Measurements from ENCODE around the gene DGKI.
"Not testable (repeated sequence)": the region's sequence is repeated elsewhere in the genome, so short reads cannot be mapped to it uniquely, and the experiment has no call there.

DGKI gene

DNA sequence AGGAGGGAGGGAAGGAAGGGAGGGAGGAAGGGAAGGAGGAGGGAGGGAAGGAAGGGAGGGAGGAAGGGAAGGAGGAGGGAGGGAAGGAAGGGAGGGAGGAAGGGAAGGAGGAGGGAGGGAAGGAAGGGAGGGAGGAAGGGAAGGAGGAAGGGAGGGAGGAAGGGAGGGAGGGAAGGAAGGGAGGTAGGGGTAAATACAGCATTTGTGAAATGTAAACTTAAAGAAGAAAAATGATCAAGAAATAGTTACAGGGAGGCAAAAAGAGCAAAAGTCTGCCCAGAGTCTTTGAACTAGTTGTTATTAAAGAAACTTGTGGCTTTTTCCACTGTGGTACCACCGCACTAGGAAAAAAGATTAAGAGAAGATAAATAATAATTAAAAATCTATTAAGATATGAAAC is 398.2 kb downstream of the DGKI start:
- not testable (repeated sequence) for DNase-seq

DNA sequence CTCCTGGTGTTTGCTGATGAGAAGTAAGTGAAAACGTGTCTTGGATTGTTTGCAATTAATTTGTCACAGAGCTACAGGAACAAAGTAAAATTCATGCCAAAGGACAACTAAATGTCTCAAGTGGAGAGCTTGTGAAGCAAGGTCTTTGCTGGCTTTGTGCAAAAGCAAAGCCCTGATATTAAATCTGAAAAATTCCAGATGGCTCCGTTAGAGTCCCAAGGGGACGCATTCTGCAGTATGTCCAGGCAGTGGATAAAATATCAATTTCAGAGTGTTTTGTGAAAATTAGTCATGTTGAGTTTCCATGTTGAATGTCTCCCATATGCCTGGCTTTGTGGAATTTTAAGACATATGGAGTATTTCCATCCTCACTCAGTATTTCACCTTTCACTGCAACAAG is 400.7 kb downstream of the DGKI start:
- no peak for DNase-seq

DNA sequence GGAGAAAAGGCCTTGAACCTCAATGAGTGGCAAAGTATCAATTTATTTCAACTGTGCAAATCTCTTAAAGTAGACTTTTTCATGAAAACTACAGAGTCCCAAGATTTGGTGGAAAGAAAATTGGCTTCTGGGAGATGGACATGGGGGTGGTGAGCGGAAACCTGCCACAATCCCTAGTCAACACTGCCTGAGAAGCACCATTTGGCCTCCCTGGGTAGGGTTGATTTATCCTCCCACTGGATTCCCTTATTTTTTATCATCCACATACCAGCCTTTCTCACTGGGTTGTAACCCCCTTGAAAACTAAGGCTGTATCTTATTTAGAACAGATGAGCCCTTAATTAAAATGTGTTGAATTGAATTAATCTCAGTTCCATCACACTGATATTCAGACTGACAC is 401.5 kb downstream of the DGKI start:
- no peak for DNase-seq

GRCh38 chr7:137443616-137444015 is 403.2 kb downstream of the DGKI start:
- DNase-seq: no peak

DNA sequence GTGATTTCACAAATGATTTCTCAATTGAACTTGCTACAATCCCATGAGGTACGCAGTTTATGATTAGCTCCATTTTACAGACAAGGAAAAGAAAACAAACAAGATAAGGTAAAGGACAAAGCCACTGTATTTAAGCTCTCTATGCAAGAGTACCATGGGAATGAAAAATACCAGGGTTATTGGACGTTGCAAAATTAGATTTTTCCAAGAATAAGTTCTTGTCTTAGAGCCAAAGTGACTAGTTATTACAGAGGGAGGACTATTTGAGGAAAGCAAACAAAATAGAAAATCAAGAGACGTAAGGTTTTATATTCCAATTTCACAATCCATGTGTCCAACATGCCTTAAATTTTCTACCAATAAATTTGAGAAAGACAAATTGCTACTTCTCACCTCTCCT is 405.3 kb downstream of the DGKI start:
- no peak for DNase-seq

DNA sequence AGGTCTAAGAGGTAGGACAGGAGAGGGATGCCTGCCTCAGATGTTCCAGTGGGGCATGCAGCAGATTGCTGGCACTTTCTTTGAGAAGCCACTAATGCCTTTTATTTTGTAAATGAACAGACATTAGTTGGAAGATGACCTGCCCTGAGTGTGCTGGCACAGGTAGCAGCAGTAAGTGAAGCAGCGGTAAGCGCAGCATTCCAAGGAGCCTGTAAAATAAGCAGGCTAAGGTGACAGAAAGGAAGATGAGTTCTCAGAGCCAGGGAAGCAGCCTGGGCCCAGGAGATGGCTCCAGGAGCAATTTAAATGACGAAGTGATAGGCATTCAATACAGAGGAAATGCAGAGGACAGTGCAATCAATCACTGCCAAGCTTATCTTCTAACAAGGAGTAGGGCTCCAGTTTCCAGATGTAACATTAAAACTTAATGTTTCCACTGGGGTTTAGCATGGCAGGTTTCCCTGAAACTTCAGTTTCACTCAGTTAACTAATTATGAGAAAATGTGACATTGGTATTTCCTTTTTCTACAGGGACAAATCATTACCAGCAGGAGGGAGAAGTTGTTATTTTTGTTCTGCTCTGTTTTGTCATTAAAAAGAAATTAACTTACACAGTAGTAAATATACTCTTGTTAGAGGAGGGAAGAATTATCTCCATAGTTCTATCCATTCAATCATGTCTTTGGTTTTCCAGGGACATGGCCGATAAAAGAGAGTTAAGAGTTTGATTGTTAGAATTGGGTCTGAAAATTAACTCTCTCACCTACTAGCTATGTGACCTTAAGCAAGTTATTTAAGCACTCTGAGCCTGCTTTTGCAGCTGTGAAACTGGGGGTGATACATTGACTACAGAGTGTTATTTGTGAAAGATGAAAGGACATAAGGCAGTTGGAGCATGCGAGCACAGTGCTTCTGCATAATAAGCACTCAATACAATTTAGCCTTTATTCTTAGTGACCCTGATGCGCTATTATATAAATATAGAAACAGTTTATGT is 406.6 kb downstream of the DGKI start:
- no peak for DNase-seq

- no peak for DNase-seq
Measured at GRCh38 chr7:137434946-137435345, 411.8 kb downstream of the DGKI start.

DNA sequence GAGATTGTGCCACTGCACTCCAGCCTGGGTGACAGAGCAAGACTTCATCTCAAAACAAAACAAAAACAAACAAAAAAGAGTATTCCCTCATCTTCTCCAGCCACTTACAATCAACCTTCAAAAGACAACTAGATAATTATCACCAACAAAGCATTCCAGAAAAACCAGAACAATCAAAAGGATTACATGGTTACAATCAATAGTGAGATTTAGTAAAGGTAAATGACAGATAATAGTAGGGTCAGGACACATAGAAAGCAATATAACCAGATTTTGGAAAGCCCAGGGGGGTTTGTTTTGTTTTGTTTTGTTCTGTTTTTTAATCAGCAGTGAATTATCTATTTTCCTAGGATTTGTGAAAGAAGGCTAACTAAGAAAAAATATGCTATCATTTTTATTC is 412.2 kb downstream of the DGKI start:
- no peak for DNase-seq

DNA sequence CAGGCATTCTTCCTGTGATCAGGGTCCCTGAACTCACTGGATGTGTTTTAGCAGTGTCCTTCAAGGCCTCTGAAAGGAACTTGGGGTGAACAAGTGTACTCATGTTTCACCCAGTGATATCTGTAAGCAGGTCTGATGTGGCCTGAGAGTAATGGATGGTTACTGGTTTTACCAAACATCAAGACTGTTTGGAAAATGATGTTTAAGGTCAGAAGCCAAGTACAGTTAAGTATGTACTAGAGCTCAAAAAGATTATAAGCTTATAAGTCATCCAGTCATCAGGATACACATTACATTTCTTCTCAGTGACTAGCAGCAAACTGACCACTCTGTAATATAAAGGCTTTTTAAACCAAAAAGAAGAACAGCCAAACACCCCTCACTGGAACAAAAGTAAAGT is 423.5 kb downstream of the DGKI start:
- DNase-seq: no peak

- no peak for DNase-seq
Measured at GRCh38 chr7:137421366-137421765, 425.4 kb downstream of the DGKI start.

DNA sequence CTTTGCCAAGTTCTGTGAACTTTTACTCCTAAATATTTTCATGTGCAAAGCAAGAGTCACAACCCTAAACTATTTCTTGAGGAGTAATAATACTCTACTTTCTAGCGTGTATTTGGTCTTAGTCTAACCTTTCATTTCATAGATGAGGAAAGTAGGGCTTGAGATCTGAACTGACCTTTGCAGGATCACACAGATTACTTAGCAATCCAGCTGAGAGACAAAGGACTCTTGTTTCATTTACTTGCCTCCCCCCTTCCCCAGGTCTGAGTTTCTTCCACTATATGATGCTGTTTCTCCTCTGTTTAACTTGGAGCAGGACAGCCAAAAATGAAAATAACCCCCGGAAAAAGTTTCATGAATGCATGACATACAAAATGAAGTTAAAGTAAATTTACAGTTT is 427.9 kb downstream of the DGKI start:
- DNase-seq: no peak

DNA sequence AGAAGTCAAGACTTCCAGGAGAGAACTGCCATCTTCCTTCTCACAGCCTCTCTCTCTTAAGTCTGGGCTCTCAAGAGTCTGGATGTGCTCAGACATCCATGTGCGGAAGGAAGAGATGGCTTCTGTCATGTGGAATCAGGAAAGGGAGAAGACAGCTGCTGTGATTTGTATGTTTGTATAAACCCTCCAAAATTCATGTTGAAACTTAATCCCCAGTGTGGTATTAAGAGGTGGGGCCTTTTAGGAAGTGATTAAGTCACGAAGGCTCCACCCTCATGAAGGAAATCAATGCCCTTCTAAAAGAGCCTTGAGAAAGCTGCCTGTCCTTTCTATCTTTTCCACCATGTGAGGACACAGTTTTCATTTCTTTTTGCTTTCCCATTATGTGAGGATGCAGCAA is 429.3 kb downstream of the DGKI start:
- DNase-seq: no peak

DNA sequence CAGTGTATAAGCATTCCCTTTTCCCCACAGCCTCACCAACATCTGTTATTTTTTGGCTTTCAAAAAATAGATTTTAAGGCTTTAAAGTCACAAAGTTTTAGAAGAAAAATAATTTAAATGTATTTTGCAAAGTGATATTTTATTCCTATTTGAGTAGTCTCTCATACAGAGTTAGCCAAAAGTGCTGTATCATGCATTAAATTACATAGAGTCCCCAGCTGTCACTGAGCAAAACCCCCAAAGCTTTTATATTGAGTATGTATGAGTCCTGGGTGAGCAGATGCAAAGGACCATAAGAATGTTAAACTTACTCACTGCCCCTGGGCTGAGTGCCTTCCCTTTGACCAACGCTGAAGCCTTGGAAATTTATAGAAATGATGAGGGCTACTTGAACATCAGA is 432.9 kb downstream of the DGKI start:
- DNase-seq: no peak

DNA sequence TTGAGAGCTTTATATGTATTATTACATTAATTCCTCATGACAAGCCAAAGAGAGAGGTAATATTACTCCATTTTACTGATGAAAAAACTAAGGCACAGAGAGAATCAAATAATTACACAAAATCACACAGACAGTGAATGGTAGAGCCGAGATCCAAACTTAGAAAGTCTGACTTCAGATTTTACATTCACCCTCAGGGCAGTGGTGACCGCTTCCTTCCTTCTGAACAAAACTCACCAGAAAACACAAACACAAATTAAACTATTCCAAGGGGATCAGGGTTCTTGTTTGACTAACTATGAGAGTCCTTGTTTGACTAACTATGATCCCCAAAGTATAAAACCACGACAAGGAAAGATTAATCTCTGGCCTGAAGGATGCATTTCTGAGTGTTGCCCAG is 435.3 kb downstream of the DGKI start:
- no peak for DNase-seq

- no peak for DNase-seq
Measured at GRCh38 chr7:137408126-137408525, 438.6 kb downstream of the DGKI start.

DNA sequence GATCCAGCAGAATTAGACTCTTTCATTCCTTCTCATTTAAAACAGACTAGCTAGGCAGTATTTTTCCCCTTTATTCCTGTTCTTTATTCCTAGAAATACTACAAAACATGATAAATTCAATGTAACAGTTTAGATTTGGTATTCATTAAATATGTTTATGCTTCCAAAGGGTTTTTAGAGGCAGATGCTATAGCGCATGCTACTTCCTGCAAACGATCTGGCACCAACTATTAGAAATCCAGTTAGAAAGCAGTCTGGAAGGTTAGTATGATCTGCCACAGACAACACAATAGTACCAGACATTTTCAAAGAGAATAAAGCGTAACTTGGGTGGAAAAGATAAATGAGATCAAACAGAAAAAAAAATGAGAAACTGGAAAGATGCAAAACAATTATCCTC is 439.7 kb downstream of the DGKI start:
- DNase-seq: no peak

GRCh38 chr7:137404660-137405317 is 442.0 kb downstream of the DGKI start:
- no peak for DNase-seq

GRCh38 chr7:137403353-137403695 is 443.4 kb downstream of the DGKI start:
- no peak for DNase-seq

GRCh38 chr7:137402536-137403352 is 444.0 kb downstream of the DGKI start:
- DNase-seq: no peak

DNA sequence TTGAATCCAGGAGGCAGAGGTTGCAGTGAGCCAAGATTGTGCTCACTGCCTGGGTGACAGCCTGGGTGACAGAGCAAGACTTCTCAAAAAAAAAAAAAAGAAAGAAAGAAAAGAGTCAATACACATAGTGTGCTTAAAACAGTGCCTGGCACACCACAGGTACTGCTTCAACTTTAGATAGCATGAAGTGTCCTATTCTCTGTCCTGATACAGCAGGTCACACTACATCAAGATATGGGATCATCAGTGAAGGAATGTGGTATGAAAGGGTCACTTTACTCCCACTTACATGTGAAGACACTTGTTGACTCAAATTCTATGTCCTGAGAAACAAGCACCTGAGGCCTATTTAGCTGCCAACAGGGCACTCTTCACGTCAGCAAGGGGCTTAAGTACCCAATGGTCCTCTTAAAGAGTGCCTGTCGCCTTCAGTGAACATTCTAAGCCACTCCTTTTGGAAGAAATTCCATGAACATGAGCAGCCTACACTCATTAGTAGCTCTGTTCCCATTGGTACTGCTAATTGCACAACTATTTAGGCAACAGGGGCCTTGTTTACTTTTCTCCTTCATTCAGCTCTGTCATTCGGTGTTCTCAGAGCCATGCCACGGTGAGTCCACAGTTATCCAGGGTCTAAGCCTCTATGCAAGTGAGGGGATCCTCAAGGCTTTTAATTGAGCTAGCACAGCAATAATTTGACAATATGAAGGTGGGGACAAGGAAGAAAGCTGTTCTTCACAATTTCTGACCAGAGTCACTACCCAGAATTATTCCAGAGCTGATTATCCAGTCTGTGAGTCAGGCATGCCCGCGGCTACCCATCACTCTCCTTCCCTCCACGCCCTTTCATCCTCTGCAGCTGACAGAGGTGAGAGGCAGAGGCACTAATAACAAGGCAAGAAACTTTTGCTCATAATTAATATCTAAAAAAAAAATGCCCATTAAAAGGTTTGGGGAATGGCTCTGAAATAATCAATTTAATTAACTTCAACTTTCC is 446.6 kb downstream of the DGKI start:
- no peak for DNase-seq

GRCh38 chr7:137396051-137396450 is 450.7 kb downstream of the DGKI start:
- no peak for DNase-seq

DNA sequence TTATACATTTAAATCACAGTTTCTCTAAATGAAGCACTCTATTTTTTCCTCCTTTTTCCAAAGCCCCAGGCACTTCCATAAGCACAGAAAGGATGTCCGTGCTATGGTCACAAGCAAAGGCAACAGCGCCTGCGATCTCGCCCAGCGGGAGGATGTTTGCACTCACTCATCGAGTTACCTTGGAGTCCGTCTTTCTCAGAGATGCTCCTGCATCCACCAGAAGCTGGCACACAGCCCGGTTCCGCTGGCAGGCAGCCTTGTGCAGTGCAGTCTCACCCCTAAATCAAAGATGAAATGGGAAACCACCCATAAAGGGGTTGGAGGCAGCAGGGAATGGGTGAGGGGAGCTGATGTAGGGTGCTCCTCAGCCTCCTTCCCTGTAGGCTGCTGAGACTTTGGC is 451.4 kb downstream of the DGKI start:
- no peak for DNase-seq

Data from GOT3 (cell line).